HepG2 (cell line): ENCODE measurements around the gene CCM2. TPM values are rescaled to one million over a fixed set of nuclear protein-coding genes. Genes with fewer than 3 reads are reported as not detected.

Source experiments
- CEBPG ChIP-seq: IDR thresholded peaks from 2 replicates; pipeline ENCODE4 v1.6.1; 2016
- GFI1 ChIP-seq: sonication (generic); formaldehyde crosslinking; IDR thresholded peaks from 2 replicates; pipeline ENCODE4 v1.5.0; 2020; ENCODE audit warnings: missing genetic modification reagents, mild to moderate bottlenecking, borderline replicate concordance
- GLMP ChIP-seq: sonication (generic); formaldehyde crosslinking; IDR thresholded peaks from 2 replicates; pipeline ENCODE4 v1.9.0; 2021; ENCODE audit warnings: missing genetic modification reagents, mild to moderate bottlenecking, borderline replicate concordance
- GPBP1L1 ChIP-seq: sonication (generic); formaldehyde crosslinking; IDR thresholded peaks from 2 replicates; pipeline ENCODE4 v1.5.0; 2020; ENCODE audit warnings: mild to moderate bottlenecking, missing genetic modification reagents
- HIVEP1 ChIP-seq: sonication (generic); formaldehyde crosslinking; IDR thresholded peaks from 2 replicates; pipeline ENCODE4 v1.4.0; 2020; ENCODE audit warnings: mild to moderate bottlenecking, missing genetic modification reagents
- IRX3 ChIP-seq: sonication (generic); formaldehyde crosslinking; IDR thresholded peaks from 2 replicates; pipeline ENCODE4 v1.8.1; 2023; ENCODE audit warnings: mild to moderate bottlenecking, low read depth, missing genetic modification reagents, borderline replicate concordance
- KDM5B ChIP-seq: sonication (generic); formaldehyde crosslinking; IDR thresholded peaks from 2 replicates; pipeline ENCODE4 v1.4.0; 2020; ENCODE audit warnings: missing genetic modification reagents, mild to moderate bottlenecking, borderline replicate concordance
- MAX ChIP-seq: IDR thresholded peaks from 2 replicates; pipeline ENCODE4 v1.6.1; 2012; ENCODE audit warnings: inconsistent platforms
- MTA1 ChIP-seq: sonication (generic); formaldehyde crosslinking; IDR thresholded peaks from 2 replicates; pipeline ENCODE4 v1.4.0; 2020; ENCODE audit warnings: missing genetic modification reagents, mild to moderate bottlenecking, borderline replicate concordance
- SAP130 ChIP-seq: IDR thresholded peaks from 2 replicates; pipeline ENCODE4 v1.6.1; 2016; ENCODE audit warnings: low read depth
- ZKSCAN8 ChIP-seq: IDR thresholded peaks from 2 replicates; pipeline ENCODE4 v1.6.1; 2016; ENCODE audit warnings: borderline replicate concordance, missing genetic modification reagents, missing compliant biosample characterization
- ZNF704 ChIP-seq: sonication (generic); formaldehyde crosslinking; IDR thresholded peaks from 2 replicates; pipeline ENCODE4 v1.8.1; 2023; ENCODE audit warnings: mild to moderate bottlenecking, inconsistent platforms, moderate library complexity, missing genetic modification reagents, borderline replicate concordance
- ZNF850 ChIP-seq: sonication (generic); formaldehyde crosslinking; conservative IDR thresholded peaks from 2 replicates; pipeline ENCODE4 v1.9.0; 2021; ENCODE audit warnings: mild to moderate bottlenecking, missing genetic modification reagents
- polyA plus RNA-seq, 8 experiments: library from polyadenylated mRNA; depleted of rRNA in 3 of 8; stranded (reverse) in 7 of 8; unstranded in 1 of 8; fragments of >200 nt; fragmentation: Illumina TruSeq in 4 of 8; extraction: Trizol in 4 of 8; gene quantifications; 2 replicates each; pipeline versions ENCODE4 v1.2.1 to v1.2.3, GENCODE V29; 2011 to 2016; ENCODE audit warnings: low read depth in 4 of 8, missing spikeins in 1 of 8, mixed read lengths in 1 of 8; ENCODE audit not compliant: insufficient read depth in 1 of 8
- total RNA-seq, 5 experiments: library from RNA; depleted of rRNA; stranded (reverse); fragments of >200 nt; fragmentation: Illumina TruSeq; extraction: Trizol; gene quantifications; 2 replicates each; pipeline ENCODE4 v1.2.3, GENCODE V29; 2016; ENCODE audit warnings: low read depth in 1 of 5
- TF ChIP-seq, protein P1 (sequence below): IDR thresholded peaks from 2 replicates; pipeline ENCODE4 v1.6.1; 2016; ENCODE audit warnings: low read depth, control low read depth
- TF ChIP-seq, protein P2 (sequence below): sonication (generic); formaldehyde crosslinking; IDR thresholded peaks from 2 replicates; pipeline ENCODE4 v1.4.0; 2020; ENCODE audit warnings: low read depth, missing genetic modification reagents
- TF ChIP-seq, protein P3 (sequence below): fragments of 450-650 bp; IDR thresholded peaks from 2 replicates; pipeline ENCODE4 v1.6.1; 2016
- TF ChIP-seq, protein P4 (sequence below): IDR thresholded peaks from 2 replicates; pipeline ENCODE4 v1.6.1; 2016; ENCODE audit warnings: missing genetic modification reagents, missing compliant biosample characterization

CCM2 gene
- total and polyA plus RNA-seq, 2 of the 13 experiments (the other 11 are each of a cell fraction or from before 2014, with no cell fraction given), result 13.7 to 15.8 TPM

DNA sequence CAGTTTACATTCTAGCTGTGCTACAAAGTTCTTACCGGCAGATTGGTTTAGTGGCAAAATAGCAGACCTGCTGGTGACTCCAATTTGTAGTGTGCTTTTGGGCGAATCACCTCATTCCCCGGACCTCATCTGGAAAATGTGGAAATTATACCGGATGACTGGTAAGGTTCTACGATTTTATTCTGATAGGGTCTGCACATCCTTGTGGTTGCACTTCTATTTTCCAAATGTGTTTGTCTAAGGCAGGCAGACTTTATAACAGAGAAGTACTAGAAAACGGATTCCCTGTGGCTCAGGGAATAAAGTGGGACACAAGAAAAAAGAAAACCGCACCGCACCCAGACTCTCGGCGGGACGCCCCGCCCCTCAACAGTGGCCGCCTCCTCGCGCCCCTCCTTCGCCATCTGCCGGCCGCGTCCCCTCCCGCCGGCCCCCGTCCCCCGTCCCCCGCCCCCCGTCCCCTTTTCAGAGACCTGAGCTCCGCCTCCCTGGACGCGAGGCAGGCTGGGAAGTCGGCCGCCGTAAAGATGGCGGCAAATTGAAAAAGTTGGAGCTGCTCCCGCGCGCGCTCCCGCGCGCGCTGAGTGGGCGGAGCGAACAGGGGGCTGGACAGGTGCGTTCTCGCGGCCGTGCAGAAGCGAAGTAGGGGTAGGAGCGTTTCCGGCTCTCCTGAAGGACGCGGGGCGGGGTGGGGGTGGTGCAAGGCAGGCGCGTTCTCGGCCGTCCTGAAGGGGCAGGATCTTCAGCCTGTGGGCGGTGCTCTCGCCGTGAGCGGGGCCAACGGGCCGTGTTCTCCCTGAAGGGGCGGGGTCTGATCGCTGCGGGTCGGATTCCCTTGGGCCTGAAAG lies 532 bp upstream of the CCM2 start (continued):
- TF ChIP-seq CEBPG (CRISPR knock-in tag), result peak; percentile 6; the same call in 1 of the 2 replicates
- no peak for TF ChIP-seq KDM5B (CRISPR knock-in tag)
- TF ChIP-seq ZNF850 (CRISPR knock-in tag), result no peak
- no peak for TF ChIP-seq MTA1 (CRISPR knock-in tag)
- TF ChIP-seq, protein P1, sequence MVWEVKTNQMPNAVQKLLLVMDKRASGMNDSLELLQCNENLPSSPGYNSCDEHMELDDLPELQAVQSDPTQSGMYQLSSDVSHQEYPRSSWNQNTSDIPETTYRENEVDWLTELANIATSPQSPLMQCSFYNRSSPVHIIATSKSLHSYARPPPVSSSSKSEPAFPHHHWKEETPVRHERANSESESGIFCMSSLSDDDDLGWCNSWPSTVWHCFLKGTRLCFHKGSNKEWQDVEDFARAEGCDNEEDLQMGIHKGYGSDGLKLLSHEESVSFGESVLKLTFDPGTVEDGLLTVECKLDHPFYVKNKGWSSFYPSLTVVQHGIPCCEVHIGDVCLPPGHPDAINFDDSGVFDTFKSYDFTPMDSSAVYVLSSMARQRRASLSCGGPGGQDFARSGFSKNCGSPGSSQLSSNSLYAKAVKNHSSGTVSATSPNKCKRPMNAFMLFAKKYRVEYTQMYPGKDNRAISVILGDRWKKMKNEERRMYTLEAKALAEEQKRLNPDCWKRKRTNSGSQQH, result no peak
- TF ChIP-seq, protein P2, sequence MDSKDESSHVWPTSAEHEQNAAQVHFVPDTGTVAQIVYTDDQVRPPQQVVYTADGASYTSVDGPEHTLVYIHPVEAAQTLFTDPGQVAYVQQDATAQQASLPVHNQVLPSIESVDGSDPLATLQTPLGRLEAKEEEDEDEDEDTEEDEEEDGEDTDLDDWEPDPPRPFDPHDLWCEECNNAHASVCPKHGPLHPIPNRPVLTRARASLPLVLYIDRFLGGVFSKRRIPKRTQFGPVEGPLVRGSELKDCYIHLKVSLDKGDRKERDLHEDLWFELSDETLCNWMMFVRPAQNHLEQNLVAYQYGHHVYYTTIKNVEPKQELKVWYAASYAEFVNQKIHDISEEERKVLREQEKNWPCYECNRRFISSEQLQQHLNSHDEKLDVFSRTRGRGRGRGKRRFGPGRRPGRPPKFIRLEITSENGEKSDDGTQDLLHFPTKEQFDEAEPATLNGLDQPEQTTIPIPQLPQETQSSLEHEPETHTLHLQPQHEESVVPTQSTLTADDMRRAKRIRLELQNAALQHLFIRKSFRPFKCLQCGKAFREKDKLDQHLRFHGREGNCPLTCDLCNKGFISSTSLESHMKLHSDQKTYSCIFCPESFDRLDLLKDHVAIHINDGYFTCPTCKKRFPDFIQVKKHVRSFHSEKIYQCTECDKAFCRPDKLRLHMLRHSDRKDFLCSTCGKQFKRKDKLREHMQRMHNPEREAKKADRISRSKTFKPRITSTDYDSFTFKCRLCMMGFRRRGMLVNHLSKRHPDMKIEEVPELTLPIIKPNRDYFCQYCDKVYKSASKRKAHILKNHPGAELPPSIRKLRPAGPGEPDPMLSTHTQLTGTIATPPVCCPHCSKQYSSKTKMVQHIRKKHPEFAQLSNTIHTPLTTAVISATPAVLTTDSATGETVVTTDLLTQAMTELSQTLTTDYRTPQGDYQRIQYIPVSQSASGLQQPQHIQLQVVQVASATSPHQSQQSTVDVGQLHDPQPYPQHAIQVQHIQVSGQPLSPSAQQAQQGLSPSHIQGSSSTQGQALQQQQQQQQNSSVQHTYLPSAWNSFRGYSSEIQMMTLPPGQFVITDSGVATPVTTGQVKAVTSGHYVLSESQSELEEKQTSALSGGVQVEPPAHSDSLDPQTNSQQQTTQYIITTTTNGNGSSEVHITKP (CRISPR knock-in tag), result no peak
- peak; percentile 78 for TF ChIP-seq SAP130
- TF ChIP-seq ZNF704 (CRISPR knock-in tag), result no peak
- no peak for TF ChIP-seq ZKSCAN8 (CRISPR knock-in tag)
- TF ChIP-seq, protein P3, sequence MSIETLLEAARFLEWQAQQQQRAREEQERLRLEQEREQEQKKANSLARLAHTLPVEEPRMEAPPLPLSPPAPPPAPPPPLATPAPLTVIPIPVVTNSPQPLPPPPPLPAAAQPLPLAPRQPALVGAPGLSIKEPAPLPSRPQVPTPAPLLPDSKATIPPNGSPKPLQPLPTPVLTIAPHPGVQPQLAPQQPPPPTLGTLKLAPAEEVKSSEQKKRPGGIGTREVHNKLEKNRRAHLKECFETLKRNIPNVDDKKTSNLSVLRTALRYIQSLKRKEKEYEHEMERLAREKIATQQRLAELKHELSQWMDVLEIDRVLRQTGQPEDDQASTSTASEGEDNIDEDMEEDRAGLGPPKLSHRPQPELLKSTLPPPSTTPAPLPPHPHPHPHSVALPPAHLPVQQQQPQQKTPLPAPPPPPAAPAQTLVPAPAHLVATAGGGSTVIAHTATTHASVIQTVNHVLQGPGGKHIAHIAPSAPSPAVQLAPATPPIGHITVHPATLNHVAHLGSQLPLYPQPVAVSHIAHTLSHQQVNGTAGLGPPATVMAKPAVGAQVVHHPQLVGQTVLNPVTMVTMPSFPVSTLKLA, result peak; percentile 31; the same call in 1 of the 2 replicates
- TF ChIP-seq, protein P4, sequence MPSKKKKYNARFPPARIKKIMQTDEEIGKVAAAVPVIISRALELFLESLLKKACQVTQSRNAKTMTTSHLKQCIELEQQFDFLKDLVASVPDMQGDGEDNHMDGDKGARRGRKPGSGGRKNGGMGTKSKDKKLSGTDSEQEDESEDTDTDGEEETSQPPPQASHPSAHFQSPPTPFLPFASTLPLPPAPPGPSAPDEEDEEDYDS (CRISPR knock-in tag), result no peak
- no peak for TF ChIP-seq IRX3 (CRISPR knock-in tag)
- no peak for TF ChIP-seq GPBP1L1
- TF ChIP-seq GFI1 (CRISPR knock-in tag), result no peak
- no peak for TF ChIP-seq HIVEP1
- no peak for TF ChIP-seq GLMP (CRISPR knock-in tag)
- TF ChIP-seq MAX, result peak; percentile 79
